ENCODE measurements around the gene TSPEAR. TPM values are rescaled to one million over a fixed set of nuclear protein-coding genes. Genes with fewer than 3 reads are reported as not detected.
"Not testable (repeated sequence)": the region's sequence is repeated elsewhere in the genome, so short reads cannot be mapped to it uniquely, and the experiment has no call there.

The TSPEAR gene
- total and polyA plus RNA-seq, 2 of the 13 experiments (the other 11 are each of a cell fraction or from before 2014, with no cell fraction given) = 0.07 to 0.32 TPM

GRCh38 chr21:44574457-44575306 is 136.7 kb downstream of the TSPEAR start (continued):
- TF ChIP-seq MAFK (conservative IDR thresholded peaks at IDR 0.05 in 1 of 2, IDR thresholded peaks at IDR 0.05 in 1 of 2; ENCODE audit: low read length in 2 of 2) = no peak
- TF ChIP-seq BORCS8-MEF2B (CRISPR knock-in tag; IDR thresholded peaks at IDR 0.05) = no peak
- no peak for TF ChIP-seq ZBTB42 (CRISPR knock-in tag; IDR thresholded peaks at IDR 0.05)
- TF ChIP-seq ZNF703 (CRISPR knock-in tag; IDR thresholded peaks at IDR 0.05; ENCODE audit: borderline replicate concordance) = no peak
- TF ChIP-seq ZFP1 (CRISPR knock-in tag; IDR thresholded peaks at IDR 0.05) = no peak
- TF ChIP-seq NFE2 (CRISPR knock-in tag; IDR thresholded peaks at IDR 0.05) = no peak
- no peak for TF ChIP-seq AGO2 (optimal IDR thresholded peaks at IDR 0.05; ENCODE audit: low read depth, low read length)

GRCh38 chr21:44573630-44574456 is 137.5 kb downstream of the TSPEAR start, which contains the start of gene KRTAP10-4:
Gene KRTAP10-4 (plus strand): TSS chr21:44573729. CDS start chr21:44573759, 30 bp downstream.
- H3K36me3 ChIP-seq (replicated peaks in 1 of 2; ENCODE audit: control insufficient read depth in 1 of 2, insufficient read depth in 2 of 2, low read length in 2 of 2); FAIRE-seq; in situ Hi-C loops (cut with HindIII; ENCODE audit: extremely low pct_ligation_motif_present, low pct_unique_long_range_greater_than_20kb); ATAC-seq; DNase-seq (ENCODE audit: low spot score); intact Hi-C loops (cut with micrococcal nuclease; ENCODE audit: unreplicated experiment); H3K27me3 ChIP-seq (ENCODE audit: control insufficient read depth in 1 of 2, insufficient read depth in 2 of 2, low read length in 2 of 2); H2AFZ ChIP-seq (ENCODE audit: low read length); POLR2A ChIA-PET; H4K20me1 ChIP-seq (ENCODE audit: insufficient read depth, low read length); H3K27ac ChIP-seq (ENCODE audit: extremely low read length, insufficient read depth, low read length); BruUV-seq (replicated peaks); H3K79me2 ChIP-seq (ENCODE audit: insufficient read depth, low read length): not testable (repeated sequence)
- WGBS (ENCODE audit: low lambda C conversion rate) = 74% methylated on average over 6 of the region's 25 CpGs
- H3K9me3 ChIP-seq (ENCODE audit: low read length) = peaks cover 14% of the 10 kb centered on the region
- peak within 1 kb of the TSS; percentile 9 to 59 (median 21); a peak in 1 of 6 replicates for H3K4me3 ChIP-seq (replicated peaks in 1 of 3; ENCODE audit: insufficient read depth in 1 of 3, low read depth in 2 of 3, low read length in 3 of 3)
- peak within 1 kb of the TSS; percentile 75 for H3K4me2 ChIP-seq (ENCODE audit: low read depth, low read length)
- H3K4me1 ChIP-seq (ENCODE audit: insufficient read depth, low read length) = peaks cover 32% of the 10 kb centered on the region
- CTCF ChIA-PET (ENCODE audit: low intra/inter-chr PET ratio, low total read pairs) = interaction anchor here (0.7 kb wide), 1 partner anchor 10 kb away, joined by 3 read pairs; no protein-coding TSS in a partner anchor
- peak within 1 kb of the TSS; percentile 25; the same call in 1 of the 2 replicates for H3K9ac ChIP-seq (ENCODE audit: insufficient read depth, low read depth, low read length)
